ENCODE measurements around the gene GLG1. TPM values are rescaled to one million over a fixed set of nuclear protein-coding genes. Genes with fewer than 3 reads are reported as not detected.
A peak's percentile ranks its signal among the peaks of the same experiment; 100 is the strongest.
"Not testable (repeated sequence)": the region's sequence is repeated elsewhere in the genome, so short reads cannot be mapped to it uniquely, and the experiment has no call there.

The GLG1 gene
- 100 to 1,000 TPM in 3 of 4 donors, 10 to 100 TPM in 1; 90.0 to 153 (median 113) TPM for total RNA-seq

GRCh38 chr16:74606521-74607309, at the start of gene GLG1:
GLG1 (minus strand) TSS chr16:74607114; CDS start chr16:74607094, 20 bp downstream.
- H3K9me3 ChIP-seq = no peaks in the 10 kb centered on the region
- TF ChIP-seq CTCF (IDR thresholded peaks at IDR 0.05) (no peak), POLR2A (IDR thresholded peaks at IDR 0.05) (peak; percentile 88 to 93)
- no peaks in the 10 kb centered on the region for H3K36me3 ChIP-seq
- H3K4me1 ChIP-seq = peaks cover 0 to 45% (median 6%) of the 10 kb centered on the region in 4 donors
- peak within 1 kb of the TSS; percentile 68 to 98 (median 96) for H3K4me3 ChIP-seq
- no peaks in the 10 kb centered on the region for H3K27me3 ChIP-seq
- peak within 1 kb of the TSS; percentile 88 to 97 (median 96) for H3K27ac ChIP-seq
- peak; percentile 90 to 96 (median 96) for DNase-seq

GRCh38 chr16:74654536-74655050, 47.7 kb upstream of the GLG1 start:
- TF ChIP-seq CTCF (IDR thresholded peaks at IDR 0.05) (no peak), POLR2A (IDR thresholded peaks at IDR 0.05) (no peak)
- Histone ChIP-seq H3K36me3 (peaks cover 0 to 54% (median 0%) of the 10 kb centered on the region in 3 donors), H3K27ac (no peak overlapping the region), H3K9me3 (no peaks in the 10 kb centered on the region), H3K27me3 (no peaks in the 10 kb centered on the region), H3K4me1 (no peaks in the 10 kb centered on the region), H3K4me3 (no peak overlapping the region)
- no peak for DNase-seq

- H3K4me3 ChIP-seq, H3K4me1 ChIP-seq, H3K27me3 ChIP-seq, DNase-seq, H3K9me3 ChIP-seq, H3K27ac ChIP-seq: not testable (repeated sequence)
- H3K36me3 ChIP-seq = peaks cover 0 to 54% (median 0%) of the 10 kb centered on the region in 3 donors
Observed at GRCh38 chr16:74652883-74653282, 46.0 kb upstream of the GLG1 start.

- Histone ChIP-seq H3K4me1 (no peaks in the 10 kb centered on the region), H3K36me3 (peaks cover 0 to 59% (median 0%) of the 10 kb centered on the region in 3 donors), H3K27me3 (no peaks in the 10 kb centered on the region), H3K27ac (no peak overlapping the region), H3K9me3 (no peaks in the 10 kb centered on the region), H3K4me3 (no peak overlapping the region)
- no peak for TF ChIP-seq POLR2A (IDR thresholded peaks at IDR 0.05)
- no peak for TF ChIP-seq CTCF (IDR thresholded peaks at IDR 0.05)
- DNase-seq = no peak
Observed at GRCh38 chr16:74652249-74652648, 45.3 kb upstream of the GLG1 start.

GRCh38 chr16:74651841-74652240, 44.9 kb upstream of the GLG1 start:
- Histone ChIP-seq H3K36me3 (peaks cover 0 to 58% (median 0%) of the 10 kb centered on the region in 3 donors), H3K4me3 (no peak overlapping the region), H3K9me3 (no peaks in the 10 kb centered on the region), H3K27ac (no peak overlapping the region), H3K4me1 (no peaks in the 10 kb centered on the region), H3K27me3 (no peaks in the 10 kb centered on the region)
- no peak for DNase-seq
- TF ChIP-seq CTCF (IDR thresholded peaks at IDR 0.05) (no peak), POLR2A (IDR thresholded peaks at IDR 0.05) (no peak)

GRCh38 chr16:74650966-74651567, 44.2 kb upstream of the GLG1 start:
- Histone ChIP-seq H3K36me3 (peaks cover 0 to 62% (median 0%) of the 10 kb centered on the region in 3 donors), H3K4me1 (no peaks in the 10 kb centered on the region), H3K27ac (no peak overlapping the region), H3K27me3 (no peaks in the 10 kb centered on the region), H3K4me3 (no peak overlapping the region), H3K9me3 (no peaks in the 10 kb centered on the region)
- DNase-seq = no peak
- TF ChIP-seq CTCF (IDR thresholded peaks at IDR 0.05) (peak; percentile 20 to 52 (median 34)), POLR2A (IDR thresholded peaks at IDR 0.05) (no peak)

Measured in Peyer's patch (tissue), 4 donors.